ENCODE data around the gene AMELX.

AMELX gene

DNA sequence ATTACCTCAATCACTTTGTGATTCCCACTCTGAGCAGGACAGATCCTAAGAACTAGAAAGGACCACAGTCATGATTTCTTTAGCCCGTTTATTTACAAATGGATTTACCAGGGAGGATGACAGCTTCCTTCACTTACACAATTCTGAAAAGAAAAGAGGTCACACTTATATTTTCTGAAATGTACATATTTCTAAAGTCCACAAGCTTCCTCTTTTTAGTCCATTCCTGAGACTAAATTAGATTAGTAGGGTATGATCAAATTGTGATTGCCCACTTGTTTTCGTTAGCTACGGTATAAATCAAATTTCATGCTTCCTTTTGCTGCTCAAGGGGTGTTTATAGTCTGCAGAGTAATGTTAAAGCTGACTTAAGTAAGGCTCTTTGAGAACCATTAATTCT lies 7.6 kb upstream of the AMELX start:
- H3K27me3 Mint-ChIP-seq, result no peaks in the 10 kb centered on the region
- H3K4me3 Mint-ChIP-seq, result no peak overlapping the region
- H3K9me3 Mint-ChIP-seq, result no peaks in the 10 kb centered on the region
- no peaks in the 10 kb centered on the region for H3K4me1 Mint-ChIP-seq
- H3K27ac Mint-ChIP-seq, result no peak overlapping the region
- H3K36me3 Mint-ChIP-seq, result no peaks in the 10 kb centered on the region

DNA sequence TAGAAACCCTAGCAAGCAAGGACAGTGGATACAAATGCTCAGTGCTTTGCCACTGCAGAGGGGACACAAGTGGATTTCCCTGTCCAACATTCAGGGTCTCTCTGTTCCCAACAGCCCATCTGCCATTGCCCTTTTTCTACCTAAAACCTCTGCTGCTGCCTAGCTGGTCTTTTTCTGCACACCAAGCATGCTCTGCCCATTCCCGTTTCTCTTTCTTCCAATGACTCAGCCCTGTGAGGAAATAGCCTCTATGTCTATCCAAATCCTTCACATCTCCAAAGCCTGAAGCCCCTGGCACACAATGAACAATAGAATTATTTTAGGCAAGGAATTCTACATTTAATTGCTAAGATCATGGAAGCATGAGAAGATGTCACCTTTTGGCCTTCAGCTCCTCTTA lies 5.7 kb upstream of the AMELX start:
- Mint-ChIP-seq H3K27ac (no peak overlapping the region), H3K36me3 (no peaks in the 10 kb centered on the region), H3K27me3 (no peaks in the 10 kb centered on the region), H3K4me3 (no peak overlapping the region), H3K4me1 (no peaks in the 10 kb centered on the region), H3K9me3 (no peaks in the 10 kb centered on the region)

DNA sequence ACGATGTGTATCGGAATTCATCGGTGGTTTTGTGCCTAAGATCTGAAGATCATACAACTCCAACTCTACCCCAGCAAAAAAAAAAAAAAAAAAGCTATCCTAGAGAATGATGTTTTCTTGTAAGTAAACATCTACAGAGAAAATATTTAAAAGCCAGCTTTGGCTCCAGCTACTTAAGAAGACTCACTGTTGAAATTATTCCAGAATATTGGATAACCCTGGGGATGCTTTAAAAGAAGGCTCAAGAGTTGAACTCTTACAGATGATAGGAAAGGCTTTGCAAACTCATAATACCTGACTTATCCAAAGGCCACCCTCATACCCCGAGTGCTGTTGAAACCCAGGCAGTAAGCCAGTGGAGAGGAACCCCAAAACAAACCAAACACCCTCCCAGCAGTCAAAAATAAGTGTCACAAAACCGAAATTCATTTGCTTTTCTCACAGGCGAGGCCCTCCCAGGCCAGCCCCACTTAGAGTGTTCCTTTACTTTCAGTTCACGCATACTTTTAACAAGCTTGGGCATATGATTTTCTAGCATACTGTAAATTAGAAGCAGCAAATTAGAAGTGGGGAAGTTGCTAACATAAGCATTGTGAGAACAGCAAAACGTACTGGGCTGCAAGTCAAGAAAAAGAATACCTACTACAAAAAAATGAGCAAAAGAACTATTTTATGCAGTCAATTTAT lies 2.7 kb upstream of the AMELX start:
- Mint-ChIP-seq H3K27ac (no peak overlapping the region), H3K4me3 (no peak overlapping the region), H3K4me1 (no peaks in the 10 kb centered on the region), H3K36me3 (no peaks in the 10 kb centered on the region), H3K9me3 (no peaks in the 10 kb centered on the region), H3K27me3 (no peaks in the 10 kb centered on the region)

DNA sequence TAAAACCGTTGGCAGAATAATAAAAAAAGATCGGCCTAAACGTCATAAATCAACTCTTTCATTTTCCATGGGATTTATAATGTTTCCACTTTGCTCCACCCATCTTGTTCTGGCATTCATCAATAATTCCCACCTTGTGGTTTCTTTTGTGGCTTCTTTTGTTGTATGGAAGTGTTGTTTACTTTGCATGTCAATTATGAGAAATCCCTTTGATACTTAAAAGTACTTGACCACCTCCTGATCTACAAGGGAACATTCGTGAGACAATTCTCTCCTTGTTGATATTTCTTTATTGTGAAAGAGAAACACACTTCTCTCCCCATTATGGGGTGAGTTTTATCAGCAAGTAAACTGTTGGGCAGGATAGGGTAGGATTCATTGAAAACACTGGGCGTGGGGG lies 2.8 kb downstream of the AMELX start:
- Mint-ChIP-seq H3K4me3 (no peak overlapping the region), H3K27me3 (no peaks in the 10 kb centered on the region), H3K36me3 (no peaks in the 10 kb centered on the region), H3K27ac (no peak overlapping the region), H3K9me3 (no peaks in the 10 kb centered on the region), H3K4me1 (no peaks in the 10 kb centered on the region)

DNA sequence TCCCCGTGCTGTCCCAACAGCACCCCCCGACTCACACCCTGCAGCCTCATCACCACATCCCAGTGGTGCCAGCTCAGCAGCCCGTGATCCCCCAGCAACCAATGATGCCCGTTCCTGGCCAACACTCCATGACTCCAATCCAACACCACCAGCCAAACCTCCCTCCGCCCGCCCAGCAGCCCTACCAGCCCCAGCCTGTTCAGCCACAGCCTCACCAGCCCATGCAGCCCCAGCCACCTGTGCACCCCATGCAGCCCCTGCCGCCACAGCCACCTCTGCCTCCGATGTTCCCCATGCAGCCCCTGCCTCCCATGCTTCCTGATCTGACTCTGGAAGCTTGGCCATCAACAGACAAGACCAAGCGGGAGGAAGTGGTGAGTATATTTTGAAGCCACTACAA lies 5.4 kb downstream of the AMELX start:
- no peaks in the 10 kb centered on the region for H3K9me3 Mint-ChIP-seq
- H3K27me3 Mint-ChIP-seq, result no peaks in the 10 kb centered on the region
- H3K36me3 Mint-ChIP-seq, result no peaks in the 10 kb centered on the region
- H3K4me1 Mint-ChIP-seq, result no peaks in the 10 kb centered on the region
- no peak overlapping the region for H3K27ac Mint-ChIP-seq
- H3K4me3 Mint-ChIP-seq, result no peak overlapping the region

DNA sequence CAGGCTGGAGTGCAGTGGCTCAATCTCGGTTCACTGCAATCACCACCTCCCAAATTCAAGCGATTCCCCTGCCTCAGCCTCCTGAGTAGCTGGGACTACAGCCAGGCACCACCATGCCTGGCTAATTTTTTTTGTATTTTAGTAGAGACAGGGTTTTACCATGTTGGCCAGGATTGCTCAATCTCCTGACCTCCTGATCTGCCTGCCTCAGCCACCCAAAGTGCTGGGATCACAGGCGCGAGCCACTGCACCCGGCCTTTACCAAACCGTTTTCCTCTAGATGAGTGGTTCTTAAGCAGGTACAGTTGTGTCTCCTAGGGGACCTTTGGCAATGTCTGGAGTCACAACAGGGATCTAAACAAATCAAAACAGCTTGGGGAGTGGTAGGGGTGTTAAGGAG lies 11.6 kb downstream of the AMELX start:
- Mint-ChIP-seq H3K36me3 (no peaks in the 10 kb centered on the region), H3K27ac (no peak overlapping the region)

DNA sequence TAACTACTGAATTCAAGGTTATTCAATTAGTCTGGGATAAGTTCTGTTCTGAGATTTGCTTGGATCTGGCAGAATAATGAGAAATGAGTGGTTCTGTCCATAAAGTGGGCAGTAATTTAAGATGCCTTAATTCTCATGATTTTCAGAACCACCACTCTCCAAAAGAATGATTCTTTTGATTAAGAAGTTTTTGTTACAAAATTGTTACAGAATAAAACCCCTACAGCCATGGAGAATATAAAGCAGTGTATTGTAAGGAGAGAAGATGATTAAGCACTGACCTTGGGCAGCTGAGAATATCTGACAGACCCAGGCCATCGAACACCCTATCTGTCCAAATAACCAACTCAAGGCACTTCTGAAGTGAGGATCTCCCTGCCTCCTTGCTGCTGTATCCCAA lies 12.4 kb downstream of the AMELX start:
- Mint-ChIP-seq H3K4me1 (no peaks in the 10 kb centered on the region), H3K36me3 (no peaks in the 10 kb centered on the region), H3K9me3 (no peaks in the 10 kb centered on the region), H3K4me3 (no peak overlapping the region), H3K27me3 (no peaks in the 10 kb centered on the region), H3K27ac (no peak overlapping the region)

More for the DNA sequence above, 11.6 kb downstream of the AMELX start:
- H3K9me3 Mint-ChIP-seq, result no peaks in the 10 kb centered on the region
- H3K4me1 Mint-ChIP-seq, result no peaks in the 10 kb centered on the region
- H3K4me3 Mint-ChIP-seq, result no peak overlapping the region
- H3K27me3 Mint-ChIP-seq, result no peaks in the 10 kb centered on the region

DNA sequence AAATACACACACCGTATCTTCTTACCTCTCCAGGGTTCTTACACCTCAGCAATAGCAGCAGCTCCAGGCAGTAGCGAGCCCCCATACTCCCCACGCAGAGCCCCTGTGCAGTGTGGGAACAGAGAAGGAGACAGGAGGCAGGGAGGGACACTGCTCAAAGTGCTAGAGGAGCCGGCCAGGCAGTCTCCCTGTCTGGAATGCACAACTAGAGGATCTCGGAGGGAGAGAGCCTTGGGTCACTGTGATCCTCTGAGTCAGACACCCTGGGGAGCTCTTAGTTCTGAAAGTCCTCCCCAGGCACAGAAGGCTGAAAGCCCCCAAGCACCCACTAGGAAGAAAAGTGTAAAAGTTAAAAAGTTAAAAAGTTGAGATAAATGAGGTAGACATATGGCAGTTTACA lies 16.0 kb downstream of the AMELX start:
- H3K9me3 Mint-ChIP-seq, result no peaks in the 10 kb centered on the region
- H3K4me1 Mint-ChIP-seq, result no peaks in the 10 kb centered on the region
- H3K27ac Mint-ChIP-seq, result no peak overlapping the region
- H3K27me3 Mint-ChIP-seq, result no peaks in the 10 kb centered on the region
- H3K36me3 Mint-ChIP-seq, result no peaks in the 10 kb centered on the region
- no peak overlapping the region for H3K4me3 Mint-ChIP-seq

DNA sequence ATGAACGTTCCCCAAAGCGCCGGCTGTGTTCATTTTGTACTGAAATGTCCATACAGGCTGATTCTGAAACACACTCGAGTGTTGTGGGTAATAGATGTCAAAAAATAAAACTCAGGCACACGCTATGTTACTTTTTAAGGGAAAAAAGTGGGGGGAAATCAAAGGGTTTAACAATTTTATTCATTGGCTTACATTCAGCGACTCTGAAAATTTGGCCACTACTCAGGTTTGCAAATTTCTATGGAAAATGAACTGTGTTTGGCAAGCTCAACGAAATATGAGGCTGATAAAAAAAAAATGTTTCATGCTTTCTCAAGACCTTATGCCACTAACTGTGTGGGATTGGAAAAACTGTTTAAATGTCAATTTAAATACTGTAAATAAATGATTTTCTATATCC lies 18.5 kb downstream of the AMELX start:
- no peaks in the 10 kb centered on the region for H3K4me1 Mint-ChIP-seq
- H3K27me3 Mint-ChIP-seq, result peaks cover 3% of the 10 kb centered on the region
- H3K27ac Mint-ChIP-seq, result no peak overlapping the region
- no peaks in the 10 kb centered on the region for H3K36me3 Mint-ChIP-seq
- no peaks in the 10 kb centered on the region for H3K9me3 Mint-ChIP-seq
- no peak overlapping the region for H3K4me3 Mint-ChIP-seq

DNA sequence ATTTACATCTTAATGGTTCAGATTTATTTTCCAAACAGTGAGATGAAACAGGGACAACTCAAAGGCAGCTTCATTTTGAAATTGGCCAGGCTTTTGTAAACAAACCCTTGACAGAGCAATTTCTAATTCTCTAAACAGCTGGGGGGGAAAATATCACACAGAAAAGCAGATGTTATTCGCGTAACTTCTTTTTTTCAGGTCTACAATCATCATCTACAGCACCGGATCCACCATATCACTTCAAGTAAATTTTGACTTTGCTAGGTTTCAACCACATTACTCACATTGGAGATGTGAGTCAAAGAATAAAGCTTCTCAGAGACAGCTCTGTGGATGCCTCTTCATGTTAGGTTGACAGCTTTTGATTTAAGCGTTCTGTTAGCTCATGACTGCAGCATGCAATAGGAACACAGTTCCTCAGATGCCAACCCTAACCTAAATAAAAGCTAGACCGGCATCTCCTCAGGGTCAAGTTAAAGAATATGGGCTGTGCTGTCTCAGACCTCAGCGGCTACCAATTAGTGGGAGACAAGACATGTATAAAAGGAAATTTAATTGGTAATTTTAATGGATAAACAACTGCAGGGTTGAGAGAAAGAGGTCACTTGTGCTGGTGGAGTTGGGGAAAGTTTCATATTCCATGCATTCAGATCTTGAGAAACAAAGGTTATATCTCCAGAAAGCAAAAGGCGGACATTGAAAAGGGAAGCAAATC lies 26.8 kb downstream of the AMELX start:
- Mint-ChIP-seq H3K9me3 (no peaks in the 10 kb centered on the region), H3K4me1 (no peaks in the 10 kb centered on the region), H3K36me3 (no peaks in the 10 kb centered on the region), H3K27ac (no peak overlapping the region), H3K4me3 (no peak overlapping the region), H3K27me3 (peaks cover 3% of the 10 kb centered on the region)

DNA sequence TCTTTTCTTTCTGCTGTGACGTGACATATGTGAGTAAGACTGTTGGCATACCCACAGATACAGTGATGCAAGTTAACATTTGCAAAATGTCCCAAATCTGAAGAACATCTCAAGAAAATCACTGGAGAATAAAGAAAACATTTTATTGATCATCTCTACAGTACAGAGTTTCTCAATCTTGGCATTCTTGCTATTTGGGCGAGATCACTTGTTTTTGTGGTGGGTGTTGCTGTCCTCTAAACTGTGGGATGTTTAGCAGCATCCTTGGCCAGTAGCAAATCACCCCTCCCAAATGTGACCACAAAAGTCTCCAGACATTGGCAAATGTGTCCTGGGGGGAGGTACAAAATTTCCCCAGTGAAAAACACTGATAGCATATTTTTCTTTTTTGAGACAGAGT lies 28.8 kb downstream of the AMELX start:
- Mint-ChIP-seq H3K36me3 (no peaks in the 10 kb centered on the region), H3K4me3 (no peak overlapping the region), H3K9me3 (no peaks in the 10 kb centered on the region), H3K4me1 (no peaks in the 10 kb centered on the region), H3K27ac (no peak overlapping the region), H3K27me3 (no peaks in the 10 kb centered on the region)

DNA sequence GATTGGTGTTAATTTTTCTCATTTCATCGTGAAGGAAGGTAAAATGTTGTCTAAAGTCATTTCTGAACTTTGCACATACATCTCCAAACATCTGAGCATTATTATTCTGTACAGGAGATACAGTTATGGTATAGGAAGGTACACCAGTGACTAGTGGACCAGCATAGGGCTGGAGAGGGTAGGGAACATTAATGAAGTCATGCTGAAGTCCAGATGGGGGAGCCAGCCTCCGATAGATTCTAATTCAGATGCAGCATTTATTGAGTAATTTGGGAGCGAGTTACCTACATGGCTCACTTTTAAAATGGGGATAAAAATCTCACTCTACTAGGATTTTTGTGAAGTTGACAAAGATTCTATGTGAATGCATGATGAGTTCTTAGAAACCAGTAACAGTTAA lies 34.9 kb downstream of the AMELX start:
- no peaks in the 10 kb centered on the region for H3K27me3 Mint-ChIP-seq
- H3K36me3 Mint-ChIP-seq, result no peaks in the 10 kb centered on the region
- no peaks in the 10 kb centered on the region for H3K4me1 Mint-ChIP-seq
- no peak overlapping the region for H3K4me3 Mint-ChIP-seq
- no peaks in the 10 kb centered on the region for H3K9me3 Mint-ChIP-seq
- no peak overlapping the region for H3K27ac Mint-ChIP-seq

DNA sequence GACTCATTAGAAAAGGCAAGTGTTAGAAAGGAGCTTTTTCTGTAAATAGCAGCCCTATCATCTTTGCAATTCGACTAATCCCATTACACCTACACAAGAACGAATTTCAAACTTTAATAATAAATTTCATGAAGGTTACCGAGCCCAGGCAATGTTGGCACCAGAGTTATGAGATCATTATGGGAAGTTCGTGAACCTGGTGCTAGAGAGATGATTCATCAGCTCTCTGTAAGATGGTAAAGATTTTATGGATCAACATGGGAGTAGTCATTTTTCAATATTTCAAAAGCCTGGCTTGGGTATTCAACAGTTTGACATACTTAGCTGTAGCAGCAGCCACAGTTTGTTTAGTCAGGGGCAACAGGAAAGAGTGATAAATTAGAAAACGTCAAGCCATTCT lies 35.8 kb downstream of the AMELX start:
- H3K27me3 Mint-ChIP-seq, result no peaks in the 10 kb centered on the region
- no peaks in the 10 kb centered on the region for H3K36me3 Mint-ChIP-seq
- no peaks in the 10 kb centered on the region for H3K4me1 Mint-ChIP-seq
- no peak overlapping the region for H3K27ac Mint-ChIP-seq
- no peak overlapping the region for H3K4me3 Mint-ChIP-seq
- H3K9me3 Mint-ChIP-seq, result no peaks in the 10 kb centered on the region

DNA sequence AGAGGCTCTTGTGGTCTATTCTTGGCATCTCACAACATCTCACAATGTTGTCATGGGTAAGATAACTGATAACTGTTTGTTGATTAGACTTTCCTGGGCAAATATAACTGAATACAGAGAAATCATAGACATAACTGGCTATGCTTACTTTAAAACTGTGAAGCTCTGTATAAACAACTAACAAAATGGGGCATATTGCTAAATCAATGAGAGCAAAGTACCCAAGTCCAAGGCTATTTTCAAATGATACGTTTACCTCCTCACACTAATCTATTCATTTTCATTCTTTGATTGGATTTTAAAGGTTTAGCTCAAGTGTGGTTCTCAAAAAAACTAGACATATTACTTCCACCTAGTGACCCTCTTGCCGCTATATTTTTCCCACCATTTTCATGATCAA lies 38.6 kb downstream of the AMELX start:
- H3K4me3 Mint-ChIP-seq, result no peak overlapping the region

DNA sequence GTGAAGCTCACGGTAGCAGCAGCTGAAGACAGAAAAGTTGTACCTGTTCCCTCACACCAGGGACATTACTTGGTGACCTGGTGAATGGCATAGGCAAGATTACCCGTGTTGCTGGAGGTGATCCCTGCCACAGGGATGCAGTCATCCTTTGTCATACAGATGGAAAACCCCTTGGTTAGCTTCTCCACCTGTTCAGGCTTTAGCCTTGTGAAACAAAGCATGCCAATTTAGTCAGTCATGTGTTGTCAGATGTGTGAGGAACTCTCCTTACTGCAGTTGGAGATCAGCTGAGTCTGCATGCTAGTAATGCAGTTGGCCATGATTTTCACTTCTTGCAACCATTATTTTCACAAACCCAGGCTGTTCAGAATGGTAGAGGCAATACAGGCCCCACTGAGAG lies 41.0 kb downstream of the AMELX start:
- Mint-ChIP-seq H3K27me3 (no peaks in the 10 kb centered on the region), H3K4me1 (no peaks in the 10 kb centered on the region), H3K36me3 (no peaks in the 10 kb centered on the region), H3K4me3 (no peak overlapping the region), H3K27ac (no peak overlapping the region), H3K9me3 (no peaks in the 10 kb centered on the region)

More for the DNA sequence above, 38.6 kb downstream of the AMELX start:
- Mint-ChIP-seq H3K4me1 (no peaks in the 10 kb centered on the region), H3K27me3 (no peaks in the 10 kb centered on the region), H3K36me3 (no peaks in the 10 kb centered on the region), H3K27ac (no peak overlapping the region), H3K9me3 (no peaks in the 10 kb centered on the region)

DNA sequence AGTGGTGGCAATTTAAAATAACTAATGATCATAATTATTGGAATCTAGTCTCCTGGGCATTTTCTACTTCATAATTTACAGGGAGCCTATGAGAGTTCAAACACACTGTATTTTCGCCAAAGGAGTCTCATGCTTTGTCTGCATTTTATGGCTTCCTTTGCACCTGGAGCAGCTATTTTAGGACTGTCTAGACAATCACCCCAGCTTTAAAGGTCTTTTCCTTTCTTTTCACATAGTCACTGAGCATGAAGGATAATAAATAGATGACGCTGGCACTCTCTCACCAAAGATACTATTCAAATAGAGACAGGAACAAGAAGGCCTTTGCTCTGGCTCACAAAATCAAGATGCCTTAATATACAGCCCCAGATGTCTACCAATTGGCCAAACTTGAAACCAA lies 43.0 kb downstream of the AMELX start:
- Mint-ChIP-seq H3K36me3 (no peaks in the 10 kb centered on the region), H3K4me1 (no peaks in the 10 kb centered on the region), H3K27ac (no peak overlapping the region), H3K9me3 (no peaks in the 10 kb centered on the region), H3K4me3 (no peak overlapping the region), H3K27me3 (peaks cover 5% of the 10 kb centered on the region)

Measured in activated naive CD4-positive, alpha-beta T cell treated with anti-CD3 and anti-CD28 coated beads, Interleukin-2, amount 50 U/mL, for 24 hours (primary cell).